ENCODE data around the gene CYB5R3. TPM values are rescaled to one million over a fixed set of nuclear protein-coding genes. Genes with fewer than 3 reads are reported as not detected.
"Not testable (repeated sequence)": the region's sequence is repeated elsewhere in the genome, so short reads cannot be mapped to it uniquely, and the experiment has no call there.

CYB5R3 gene
- total RNA-seq, 1 experiment from 2014 or later = 45.9 TPM

DNA sequence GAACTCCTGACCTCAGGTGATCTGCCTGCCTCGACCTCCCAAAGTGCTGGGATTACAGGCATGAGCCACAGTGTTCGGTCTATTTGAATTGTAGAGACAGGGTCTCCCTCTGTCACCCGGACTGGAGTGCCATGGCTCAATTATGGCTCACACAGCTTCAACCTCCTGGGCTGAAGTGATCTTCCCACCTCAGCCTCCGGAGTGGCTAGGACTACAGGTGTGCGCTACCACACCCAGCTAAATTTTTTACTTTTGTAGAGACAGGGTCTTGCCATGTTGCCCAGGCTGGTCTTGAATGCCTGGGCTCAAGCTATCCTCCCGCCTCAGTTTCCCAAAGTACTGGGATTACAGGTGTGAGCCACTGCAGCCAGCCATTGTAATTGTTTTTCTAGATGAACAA, 81.2 kb downstream of the CYB5R3 start:
- DNase-seq (ENCODE audit: low spot score) = not testable (repeated sequence)

Other genes with a start within 250 kb of the CYB5R3 start
- 0.02 TPM in 1 of 2 replicates, not detected in the other for gene NFAM1, start 217.0 kb downstream of the CYB5R3 start, total RNA-seq (2014; rRNA removed; shearing (Covaris generic))
- gene RRP7A, start 129.6 kb downstream of the CYB5R3 start, total RNA-seq (2014; rRNA removed; shearing (Covaris generic)) = 40.4 and 44.6 TPM in 2 replicates
- not detected in 2 replicates for gene SERHL2, start 95.4 kb downstream of the CYB5R3 start, total RNA-seq (2014; rRNA removed; shearing (Covaris generic))
- gene POLDIP3, start 34.5 kb downstream of the CYB5R3 start, total RNA-seq (2014; rRNA removed; shearing (Covaris generic)) = 28.5 and 30.6 TPM in 2 replicates
- not detected in 2 replicates for gene ATP5MGL, start 8.8 kb downstream of the CYB5R3 start, total RNA-seq (2014; rRNA removed; shearing (Covaris generic))
- gene A4GALT, start 71.5 kb upstream of the CYB5R3 start, total RNA-seq (2014; rRNA removed; shearing (Covaris generic)) = 1.8 and 3.4 TPM in 2 replicates
- gene ARFGAP3, start 207.9 kb upstream of the CYB5R3 start, total RNA-seq (2014; rRNA removed; shearing (Covaris generic)) = 27.7 and 33.0 TPM in 2 replicates

Data from A172 (cell line).